CD4-positive, alpha-beta memory T cell (primary cell): ENCODE results near the gene LCN2. TPM values are rescaled to one million over a fixed set of nuclear protein-coding genes. Genes with fewer than 3 reads are reported as not detected.
"Not testable (repeated sequence)": the region's sequence is repeated elsewhere in the genome, so short reads cannot be mapped to it uniquely, and the experiment has no call there.

Experiments
- CTCF ChIA-PET: fragments of 350-600 bp; sonication (Branson Sonifier 250); formaldehyde crosslinking; loops from one replicate; lab custom pipeline; 2021; ENCODE audit warnings: inconsistent platforms; ENCODE audit not compliant: partially characterized antibody; lab: Charles Lee
- POLR2A ChIA-PET: fragments of 350-600 bp; sonication (Branson Sonifier 250); formaldehyde crosslinking; loops from one replicate; lab custom pipeline; 2021; ENCODE audit not compliant: partially characterized antibody; lab: Charles Lee
- DNase-seq, 5 donors: peaks; one replicate each; pipeline versions ENCODE4 v3.0.0 to v3.0.0-alpha.2; 2020 to 2022; ENCODE audit warnings: mixed read lengths in 1 of 5
- H3K27ac ChIP-seq: one replicate; pipeline ENCODE4 v1.7.0; 2013; ENCODE audit warnings: low read depth, low read length
- H3K27me3 ChIP-seq: 2 replicates; pipeline ENCODE4 v1.7.0; 2013; ENCODE audit warnings: mild to moderate bottlenecking, low read length, moderate library complexity; ENCODE audit not compliant: insufficient read depth
- H3K36me3 ChIP-seq: 2 replicates; pipeline ENCODE4 v1.7.0; 2013; ENCODE audit warnings: mild to moderate bottlenecking, low read length, moderate library complexity; ENCODE audit not compliant: insufficient read depth
- H3K4me1 ChIP-seq: 2 replicates; pipeline ENCODE4 v1.7.0; 2013; ENCODE audit warnings: mild to moderate bottlenecking, low read length, moderate library complexity; ENCODE audit not compliant: insufficient read depth
- H3K4me3 ChIP-seq, 2 donors: one replicate each; pipeline ENCODE4 v1.7.0; 2013; ENCODE audit warnings: low read length in 2 of 2, mild to moderate bottlenecking in 1 of 2
- H3K9me3 ChIP-seq, 2 donors: one replicate each; pipeline ENCODE4 v1.7.0; 2013; ENCODE audit warnings: low read length in 2 of 2, control low read depth in 1 of 2; ENCODE audit not compliant: control insufficient read depth in 1 of 2
- H3K27ac Mint-ChIP-seq, 7 donors: one replicate each; pipeline ENCODE4 v1.8.0; 2020 to 2021; ENCODE audit warnings: mixed read lengths in 7 of 7, mild to moderate bottlenecking in 6 of 7, inconsistent platforms in 3 of 7, moderate library complexity in 3 of 7
- H3K27me3 Mint-ChIP-seq, 2 donors: one replicate each; pipeline ENCODE4 v1.8.0; 2020 to 2021; ENCODE audit warnings: mixed read lengths in 2 of 2
- H3K36me3 Mint-ChIP-seq, 2 donors: one replicate each; pipeline ENCODE4 v1.8.0; 2020 to 2021; ENCODE audit warnings: mixed read lengths in 2 of 2, inconsistent platforms in 1 of 2, mild to moderate bottlenecking in 1 of 2
- H3K4me1 Mint-ChIP-seq, 4 donors: one replicate each; pipeline ENCODE4 v1.8.0; 2020 to 2021; ENCODE audit warnings: mixed read lengths in 4 of 4, mild to moderate bottlenecking in 1 of 4
- H3K4me3 Mint-ChIP-seq, 8 donors: one replicate each; pipeline ENCODE4 v1.8.0; 2020 to 2021; ENCODE audit warnings: mixed read lengths in 8 of 8, mild to moderate bottlenecking in 7 of 8, moderate library complexity in 6 of 8, inconsistent platforms in 3 of 8
- H3K9me3 Mint-ChIP-seq, 8 donors: one replicate each; pipeline ENCODE4 v1.8.0; 2020 to 2021; ENCODE audit warnings: mixed read lengths in 8 of 8, mild to moderate bottlenecking in 5 of 8, inconsistent platforms in 3 of 8, moderate library complexity in 1 of 8
- intact Hi-C: fragments of 100-400 bp; cut with micrococcal nuclease; formaldehyde crosslinking; loops from one replicate; pipeline ENCODE4 v1.15.1; 2023
- polyA plus RNA-seq, 2 donors: library from polyadenylated mRNA; unstranded; fragments of 300-500 nt; fragmentation: Illumina TruSeq; gene quantifications; one replicate each; pipeline ENCODE4 v1.2.3, GENCODE V29; 2021
- total RNA-seq, 2 experiments: library from RNA; stranded (reverse); gene quantifications; one replicate each; pipeline ENCODE4 v1.2.3, GENCODE V29; 2021

Gene LCN2
- total and polyA plus RNA-seq, 4 experiments from 2014 or later = not detected

DNA sequence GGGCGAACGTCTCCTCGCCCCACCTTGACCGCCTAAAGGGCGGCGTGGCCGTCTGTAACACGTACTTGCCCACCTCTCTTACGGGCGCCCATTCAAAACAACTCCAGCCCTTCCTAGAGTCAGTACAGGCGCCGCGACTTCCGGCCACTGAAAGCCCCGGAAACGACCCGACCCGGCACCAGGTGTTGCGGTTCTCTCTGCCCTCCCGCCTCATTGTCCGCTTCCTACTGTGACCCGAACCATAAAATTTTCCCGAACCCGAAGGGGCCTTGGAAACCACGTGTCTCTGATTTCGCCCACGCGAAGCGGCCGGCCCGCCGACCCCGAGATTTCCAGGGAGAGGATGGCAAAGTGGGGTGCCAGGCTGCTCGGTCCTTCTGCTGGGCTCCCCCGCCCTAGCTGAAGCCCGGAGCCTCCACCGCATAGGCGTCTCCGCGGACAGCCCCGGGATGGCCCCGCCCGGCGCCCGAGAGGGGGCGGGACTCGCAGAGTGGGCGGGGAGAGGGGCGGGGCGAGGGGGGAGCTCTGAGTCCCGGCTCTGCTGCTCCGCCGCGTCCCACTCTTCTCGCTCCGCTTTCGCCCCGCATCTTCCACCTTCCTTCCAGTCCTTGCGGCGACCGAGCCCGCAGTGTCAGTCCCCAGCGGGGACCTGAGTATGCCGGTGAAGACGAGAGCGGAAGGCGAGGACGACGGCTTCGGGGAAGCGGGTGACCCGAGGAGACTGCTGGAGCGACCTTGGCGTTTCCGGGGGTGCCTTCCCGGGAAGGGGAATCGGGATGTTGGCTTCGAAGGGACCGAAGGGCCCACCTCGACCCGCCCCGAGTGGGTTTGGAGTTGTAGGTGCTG lies 21.0 kb upstream of the LCN2 start:
- Histone ChIP-seq H3K27ac (peak overlapping the region; percentile 81), H3K36me3 (peaks cover 12% of the 10 kb centered on the region), H3K27me3 (no peaks in the 10 kb centered on the region), H3K4me1 (peaks cover 37% of the 10 kb centered on the region), H3K4me3 (peak overlapping the region; percentile 86 to 95), H3K9me3 (no peaks in the 10 kb centered on the region)
- ChIA-PET CTCF (interaction anchor here (0.6 to 2.2 kb wide), 8 partner anchors 10 to 665 kb away, joined by 3 to 10 read pairs (median 6); no protein-coding TSS in a partner anchor), POLR2A (interaction anchor here (0.6 to 2.5 kb wide), 15 partner anchors 8 to 520 kb away, joined by 3 to 21 read pairs (median 5); partner anchors contain the start of genes BBLN, GOLGA2, NAIF1 and SLC25A25)
- DNase-seq = peak; percentile 90 to 94 (median 93)
- peak overlapping the region; percentile 96 to 100 (median 99) for H3K4me3 Mint-ChIP-seq
- peaks cover 0 to 20% of the 10 kb centered on the region in 2 donors for H3K36me3 Mint-ChIP-seq
- peaks cover 0 to 2% (median 0%) of the 10 kb centered on the region in 8 donors for H3K9me3 Mint-ChIP-seq
- peaks cover 24 to 46% (median 33%) of the 10 kb centered on the region in 4 donors for H3K4me1 Mint-ChIP-seq
- intact Hi-C loops = loop anchor here (1.0 to 10.0 kb wide), 7 partner anchors 11 to 393 kb away; partner anchors contain the start of genes BBLN, CIZ1, COQ4 and NAIF1
- peaks cover 0 to 2% of the 10 kb centered on the region in 2 donors for H3K27me3 Mint-ChIP-seq
- H3K27ac Mint-ChIP-seq = peak overlapping the region; percentile 98 to 100 (median 99)

DNA sequence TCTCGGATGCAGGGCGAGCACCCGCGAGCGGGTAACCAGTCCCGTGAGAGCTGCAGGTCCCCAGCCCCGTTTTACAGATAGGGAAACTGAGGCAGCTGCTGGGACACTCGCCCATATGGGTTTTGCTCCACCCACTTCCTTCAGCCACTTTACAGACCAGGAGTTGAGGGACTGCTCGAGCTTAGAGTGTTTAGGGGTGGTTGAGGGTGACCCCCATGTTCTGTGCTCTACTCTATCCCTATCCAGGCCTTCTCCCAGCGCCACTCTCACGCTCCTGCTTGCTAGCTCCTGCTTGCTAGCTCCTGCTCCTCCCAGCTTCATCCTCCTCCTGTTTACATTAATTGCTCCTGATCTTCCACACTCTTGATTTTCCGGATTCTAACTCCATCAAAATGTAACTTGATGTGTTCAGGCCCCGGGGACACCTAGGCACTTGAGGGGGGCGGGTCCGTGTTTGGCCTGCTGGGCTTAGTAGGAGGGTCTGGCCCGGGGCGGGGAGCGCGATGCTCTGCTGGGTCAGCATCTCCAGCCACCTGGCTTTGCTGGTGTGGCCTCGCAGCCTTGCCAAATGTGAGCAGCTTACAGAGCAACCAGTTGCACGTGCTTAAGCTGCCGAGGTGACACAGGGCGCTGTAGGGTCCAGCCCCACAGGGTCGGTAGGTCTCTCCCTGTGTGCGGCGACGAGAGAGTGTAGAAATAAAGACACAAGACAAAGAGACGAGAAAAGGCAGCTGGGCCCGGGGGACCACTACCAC lies 20.2 kb upstream of the LCN2 start:
- POLR2A ChIA-PET = interaction anchor here (0.6 to 2.5 kb wide), 12 partner anchors 9 to 521 kb away, joined by 3 to 21 read pairs (median 6); partner anchors contain the start of genes BBLN, GOLGA2, NAIF1 and SLC25A25
- Histone ChIP-seq H3K36me3 (peaks cover 6% of the 10 kb centered on the region), H3K27me3 (no peaks in the 10 kb centered on the region), H3K4me1 (peaks cover 37% of the 10 kb centered on the region), H3K4me3 (peak overlapping the region; percentile 86 to 95), H3K9me3 (no peaks in the 10 kb centered on the region), H3K27ac (peak overlapping the region; percentile 81)
- Mint-ChIP-seq H3K4me3 (peak overlapping the region; percentile 96 to 100 (median 99)), H3K27ac (peak overlapping the region; percentile 74 to 100 (median 95)), H3K27me3 (peaks cover 0 to 2% of the 10 kb centered on the region in 2 donors), H3K9me3 (peaks cover 0 to 2% (median 0%) of the 10 kb centered on the region in 8 donors), H3K36me3 (peaks cover 0 to 15% of the 10 kb centered on the region in 2 donors), H3K4me1 (peaks cover 24 to 46% (median 33%) of the 10 kb centered on the region in 4 donors)
- peak in 1 of 5 donors; percentile 11 for DNase-seq
- CTCF ChIA-PET = interaction anchor here (0.6 to 2.2 kb wide), 9 partner anchors 11 to 666 kb away, joined by 3 to 10 read pairs (median 6); no protein-coding TSS in a partner anchor
- intact Hi-C loops = loop anchor here (1.0 to 10.0 kb wide), 7 partner anchors 12 to 394 kb away; partner anchors contain the start of genes BBLN, CIZ1, COQ4 and NAIF1

DNA sequence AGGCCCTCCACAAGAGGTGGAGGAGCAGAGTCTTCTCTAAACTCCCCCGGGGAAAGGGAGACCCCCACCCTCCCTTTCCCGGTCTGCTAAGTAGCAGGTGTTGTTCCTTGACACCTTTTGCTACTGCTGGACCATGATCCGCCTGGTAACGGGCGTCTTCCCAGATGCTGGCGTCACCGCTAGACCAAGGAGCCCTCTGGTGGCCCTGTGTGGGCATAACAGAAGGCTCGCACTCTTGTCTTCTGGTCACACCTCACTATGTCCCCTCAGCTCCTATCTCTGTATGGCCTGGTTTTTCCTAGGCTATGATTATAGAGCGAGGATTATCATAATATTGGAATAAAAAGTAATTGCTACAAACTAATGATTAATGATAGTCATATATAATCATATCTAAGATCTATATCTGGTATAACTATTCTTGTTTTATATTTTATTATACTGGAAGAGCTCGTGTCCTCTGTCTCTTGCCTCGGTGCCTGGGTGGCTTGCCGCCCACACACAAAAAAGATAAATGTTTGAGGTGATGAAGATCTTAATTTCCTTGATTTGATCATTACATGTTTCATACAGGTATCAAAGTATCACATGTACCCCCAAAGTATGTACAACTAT lies 19.2 kb upstream of the LCN2 start:
- peaks cover 0 to 11% of the 10 kb centered on the region in 2 donors for H3K36me3 Mint-ChIP-seq
- CTCF ChIA-PET = interaction anchor here (0.8 to 2.2 kb wide), 4 partner anchors 12 to 31 kb away, joined by 3 to 10 read pairs (median 6); no protein-coding TSS in a partner anchor
- not testable (repeated sequence) for H3K27me3 ChIP-seq, H3K9me3 ChIP-seq, H3K27me3 Mint-ChIP-seq, H3K9me3 Mint-ChIP-seq, H3K4me3 ChIP-seq, H3K36me3 ChIP-seq, H3K27ac ChIP-seq
- intact Hi-C loops = loop anchor here (10.0 kb wide), 1 partner anchor 395 kb away; the partner anchor contains the start of gene TOR2A
- H3K4me1 Mint-ChIP-seq = peaks cover 20 to 40% (median 28%) of the 10 kb centered on the region in 4 donors
- H3K27ac Mint-ChIP-seq = peak overlapping the region in 5 of 7 donors; percentile 29 to 100 (median 50)
- POLR2A ChIA-PET = interaction anchor here (2.1 kb wide), 1 partner anchor 16 kb away, joined by 11 read pairs; no protein-coding TSS in a partner anchor
- peaks cover 32% of the 10 kb centered on the region for H3K4me1 ChIP-seq
- DNase-seq = peak; percentile 22 to 62 (median 43)
- H3K4me3 Mint-ChIP-seq = peak overlapping the region; percentile 62 to 100 (median 82)

DNA sequence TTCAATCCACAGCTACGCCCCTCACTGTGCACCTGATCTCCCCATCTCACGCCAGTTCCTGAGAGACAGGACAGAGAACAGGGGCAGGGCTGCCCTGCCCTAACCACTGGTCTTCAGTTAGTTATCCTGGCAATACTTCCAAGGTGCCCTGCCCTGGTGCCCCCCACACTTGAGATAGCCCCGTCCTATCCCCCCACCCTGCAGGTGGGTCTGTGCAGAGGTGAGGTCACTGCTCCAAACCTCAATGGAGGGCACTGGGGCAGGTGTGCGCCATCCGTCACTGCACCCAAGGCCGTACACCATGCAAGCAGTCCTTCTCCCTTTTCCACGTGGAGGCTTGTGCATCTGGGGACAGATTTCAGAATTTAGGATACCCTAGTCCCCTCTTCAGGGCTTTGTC lies 18.6 kb upstream of the LCN2 start:
- CTCF ChIA-PET = interaction anchor here (0.8 kb wide), 1 partner anchor 12 kb away, joined by 4 read pairs; no protein-coding TSS in a partner anchor
- H3K4me3 ChIP-seq, H3K9me3 ChIP-seq, H3K27me3 ChIP-seq, H3K4me3 Mint-ChIP-seq, H3K36me3 ChIP-seq, DNase-seq, H3K27ac ChIP-seq, H3K36me3 Mint-ChIP-seq, H3K27me3 Mint-ChIP-seq, intact Hi-C loops, POLR2A ChIA-PET, H3K9me3 Mint-ChIP-seq: not testable (repeated sequence)
- Mint-ChIP-seq H3K27ac (peak overlapping the region in 1 of 7 donors; percentile 31), H3K4me1 (peaks cover 17 to 35% (median 24%) of the 10 kb centered on the region in 4 donors)
- peaks cover 26% of the 10 kb centered on the region for H3K4me1 ChIP-seq

DNA sequence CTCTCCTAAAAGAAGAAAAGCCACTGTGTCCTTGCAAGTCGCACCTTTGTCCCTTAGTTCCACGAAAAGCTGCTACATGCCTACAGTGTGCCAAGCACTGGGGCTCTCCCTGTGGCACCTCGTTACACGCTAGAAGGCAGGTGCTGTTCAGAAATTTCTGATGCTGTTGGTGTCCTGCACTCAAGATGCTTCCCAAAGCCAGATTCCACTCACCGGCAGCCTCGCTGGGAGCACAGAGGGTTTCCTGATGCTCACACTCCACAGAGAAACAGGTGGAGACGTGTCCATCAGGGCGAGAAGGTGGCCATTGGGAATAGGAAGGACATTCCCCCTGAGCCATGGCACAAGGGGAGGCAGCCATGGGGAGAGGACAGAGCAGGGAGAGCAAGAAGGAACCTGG lies 17.9 kb upstream of the LCN2 start:
- POLR2A ChIA-PET, H3K4me3 Mint-ChIP-seq, H3K27ac ChIP-seq, H3K36me3 ChIP-seq, H3K4me3 ChIP-seq, DNase-seq, H3K36me3 Mint-ChIP-seq, intact Hi-C loops, H3K27me3 ChIP-seq, CTCF ChIA-PET, H3K9me3 Mint-ChIP-seq, H3K27me3 Mint-ChIP-seq, H3K9me3 ChIP-seq: not testable (repeated sequence)
- Mint-ChIP-seq H3K4me1 (peaks cover 12 to 29% (median 21%) of the 10 kb centered on the region in 4 donors), H3K27ac (peak overlapping the region in 1 of 7 donors; percentile 64)
- peaks cover 20% of the 10 kb centered on the region for H3K4me1 ChIP-seq

DNA sequence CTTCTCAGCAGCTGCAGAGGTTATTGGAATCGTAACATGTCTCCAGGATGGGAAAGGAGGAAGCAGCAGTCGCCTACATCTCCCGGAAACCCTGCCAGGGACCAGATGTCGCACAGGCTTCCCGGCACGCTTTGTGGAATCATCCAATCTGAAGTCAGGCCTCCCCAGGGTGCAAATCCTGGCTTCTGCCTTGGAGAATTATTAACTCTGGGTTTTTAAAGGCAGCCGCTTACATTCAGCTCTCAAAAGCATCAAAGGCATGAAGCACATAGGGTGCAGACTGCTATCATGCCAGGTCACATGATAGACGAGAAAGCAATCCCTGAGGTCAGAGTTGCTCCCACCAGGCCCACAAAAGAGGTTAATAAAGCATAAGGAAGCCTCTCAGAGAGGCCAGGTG lies 17.1 kb upstream of the LCN2 start:
- H3K4me3 ChIP-seq, CTCF ChIA-PET, H3K36me3 Mint-ChIP-seq, H3K4me3 Mint-ChIP-seq, POLR2A ChIA-PET, H3K36me3 ChIP-seq, H3K27ac Mint-ChIP-seq, intact Hi-C loops, H3K27ac ChIP-seq, H3K9me3 Mint-ChIP-seq, H3K27me3 ChIP-seq, H3K27me3 Mint-ChIP-seq, H3K9me3 ChIP-seq, DNase-seq: not testable (repeated sequence)
- peaks cover 11 to 33% (median 22%) of the 10 kb centered on the region in 4 donors for H3K4me1 Mint-ChIP-seq
- peaks cover 14% of the 10 kb centered on the region for H3K4me1 ChIP-seq
